ENCODE data around the gene DMRTB1. TPM values are rescaled to one million over a fixed set of nuclear protein-coding genes. Genes with fewer than 3 reads are reported as not detected.

DMRTB1 gene
- total RNA-seq, 1 experiment from 2014 or later, result not detected

DNA sequence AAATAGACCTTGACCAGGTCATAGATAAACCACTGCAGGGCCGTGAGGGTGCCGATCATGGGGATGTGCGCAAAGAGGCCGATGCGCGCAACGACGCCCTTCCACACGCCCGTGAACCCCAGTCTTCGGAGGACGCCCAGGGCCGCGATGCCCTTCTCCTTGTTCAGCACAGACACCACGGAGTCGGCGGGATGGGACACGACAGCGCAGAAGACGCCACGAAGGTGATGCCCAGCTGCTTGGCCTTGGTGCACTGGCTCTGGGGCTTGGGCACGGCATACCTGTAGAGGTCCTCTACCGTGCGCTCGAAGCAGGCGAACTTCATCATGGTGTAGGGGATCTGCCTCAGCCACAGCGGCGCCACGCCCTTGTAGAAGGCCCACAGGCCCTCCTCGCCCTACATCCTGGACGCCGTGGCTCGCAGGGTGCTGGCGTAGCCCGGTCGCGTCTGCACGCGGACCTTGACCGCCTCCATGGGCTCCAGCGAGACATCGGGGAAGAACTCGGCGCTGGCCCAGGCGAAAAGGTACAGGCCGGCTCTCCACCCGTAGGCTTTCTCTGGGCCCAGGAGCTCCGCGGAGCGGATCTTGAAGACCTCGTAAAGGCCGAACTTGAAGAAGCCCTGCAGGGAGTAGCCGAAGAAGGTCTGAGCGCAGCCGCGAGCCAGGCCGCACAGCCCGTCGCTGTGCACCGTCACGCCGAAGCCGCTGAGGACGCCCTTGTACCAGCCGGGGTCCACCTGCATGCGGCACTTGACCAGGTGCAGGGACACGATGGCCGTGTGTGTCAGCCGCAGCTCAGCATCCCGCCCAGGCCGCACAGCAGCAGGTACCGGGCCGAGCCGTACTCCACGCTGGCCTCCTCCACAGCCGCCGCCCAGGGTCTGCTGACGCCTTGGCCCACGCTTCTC, 20.5 kb upstream of the DMRTB1 start:
- Mint-ChIP-seq H3K27ac (ENCODE audit: unreplicated experiment) (no peak overlapping the region), H3K27me3 (ENCODE audit: unreplicated experiment) (peaks cover 18% of the 10 kb centered on the region), H3K9me3 (ENCODE audit: low read depth, unreplicated experiment) (no peaks in the 10 kb centered on the region), H3K36me3 (ENCODE audit: insufficient read depth, unreplicated experiment) (no peaks in the 10 kb centered on the region), H3K4me1 (ENCODE audit: low read depth, unreplicated experiment) (peaks cover 8% of the 10 kb centered on the region), H3K4me3 (ENCODE audit: low read depth, unreplicated experiment) (no peak overlapping the region)
- intact Hi-C loops (cut with micrococcal nuclease; ENCODE audit: unreplicated experiment), result no loop called here
- CTCF ChIA-PET, result interaction anchor here (1.1 kb wide), 1 partner anchor 9 kb away, joined by 3 read pairs; no protein-coding TSS in a partner anchor
- BruUV-seq (replicated peaks), result no TSS peak
- no peak for DNase-seq
- TF ChIP-seq, protein P1, sequence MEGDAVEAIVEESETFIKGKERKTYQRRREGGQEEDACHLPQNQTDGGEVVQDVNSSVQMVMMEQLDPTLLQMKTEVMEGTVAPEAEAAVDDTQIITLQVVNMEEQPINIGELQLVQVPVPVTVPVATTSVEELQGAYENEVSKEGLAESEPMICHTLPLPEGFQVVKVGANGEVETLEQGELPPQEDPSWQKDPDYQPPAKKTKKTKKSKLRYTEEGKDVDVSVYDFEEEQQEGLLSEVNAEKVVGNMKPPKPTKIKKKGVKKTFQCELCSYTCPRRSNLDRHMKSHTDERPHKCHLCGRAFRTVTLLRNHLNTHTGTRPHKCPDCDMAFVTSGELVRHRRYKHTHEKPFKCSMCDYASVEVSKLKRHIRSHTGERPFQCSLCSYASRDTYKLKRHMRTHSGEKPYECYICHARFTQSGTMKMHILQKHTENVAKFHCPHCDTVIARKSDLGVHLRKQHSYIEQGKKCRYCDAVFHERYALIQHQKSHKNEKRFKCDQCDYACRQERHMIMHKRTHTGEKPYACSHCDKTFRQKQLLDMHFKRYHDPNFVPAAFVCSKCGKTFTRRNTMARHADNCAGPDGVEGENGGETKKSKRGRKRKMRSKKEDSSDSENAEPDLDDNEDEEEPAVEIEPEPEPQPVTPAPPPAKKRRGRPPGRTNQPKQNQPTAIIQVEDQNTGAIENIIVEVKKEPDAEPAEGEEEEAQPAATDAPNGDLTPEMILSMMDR (IDR thresholded peaks at IDR 0.05; ENCODE audit: unreplicated experiment), result no peak

DNA sequence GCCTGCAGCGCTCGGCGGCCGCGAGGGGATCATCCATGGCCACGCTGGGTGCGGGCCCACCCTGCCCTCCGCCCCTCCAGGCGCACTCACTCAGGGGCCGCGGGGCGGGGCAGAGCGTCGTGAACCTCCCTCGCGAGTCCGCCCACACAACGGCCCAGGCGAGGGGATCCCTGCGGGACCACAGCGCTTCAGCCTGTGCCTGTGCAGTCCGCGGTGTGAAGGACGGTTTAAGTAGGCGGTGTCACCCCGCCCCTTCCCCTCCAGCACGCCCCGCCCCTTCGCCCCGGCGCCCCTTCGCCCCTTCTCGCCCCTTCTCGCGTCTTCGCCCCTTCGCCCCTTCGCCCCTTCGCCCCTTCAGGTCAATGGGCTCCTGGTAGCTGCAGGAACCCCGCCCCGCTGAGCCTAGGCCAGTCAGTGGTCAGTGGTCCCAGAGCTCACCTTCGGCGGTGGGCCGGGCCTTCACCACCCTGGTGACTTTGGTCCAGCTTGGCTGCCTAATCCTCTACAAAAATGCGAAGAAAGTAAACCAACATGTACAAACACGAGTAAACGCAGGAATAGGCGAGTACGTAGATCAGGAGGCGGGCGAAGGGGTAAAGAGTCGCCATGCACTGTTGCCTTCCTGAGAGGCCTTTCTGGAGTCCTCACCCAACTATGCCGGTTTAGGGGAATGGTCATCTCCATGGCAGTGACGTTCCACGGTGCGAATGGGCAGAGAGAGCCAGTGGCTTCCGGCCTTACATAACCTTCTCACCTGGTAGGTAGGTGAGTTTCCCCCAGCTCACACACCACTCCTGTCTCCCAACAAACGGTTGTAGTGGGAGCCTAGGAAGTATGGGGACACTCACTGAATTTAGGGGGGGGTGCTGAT, 19.6 kb upstream of the DMRTB1 start:
- Mint-ChIP-seq H3K9me3 (ENCODE audit: low read depth, unreplicated experiment) (no peaks in the 10 kb centered on the region), H3K36me3 (ENCODE audit: insufficient read depth, unreplicated experiment) (no peaks in the 10 kb centered on the region), H3K27ac (ENCODE audit: unreplicated experiment) (no peak overlapping the region), H3K27me3 (ENCODE audit: unreplicated experiment) (peaks cover 9% of the 10 kb centered on the region), H3K4me1 (ENCODE audit: low read depth, unreplicated experiment) (peaks cover 8% of the 10 kb centered on the region), H3K4me3 (ENCODE audit: low read depth, unreplicated experiment) (no peak overlapping the region)
- no peak for DNase-seq
- BruUV-seq (replicated peaks), result no TSS peak
- TF ChIP-seq, protein P1 (IDR thresholded peaks at IDR 0.05; ENCODE audit: unreplicated experiment), result no peak
- CTCF ChIA-PET, result interaction anchor here (1.1 kb wide), 1 partner anchor 8 kb away, joined by 3 read pairs; no protein-coding TSS in a partner anchor
- intact Hi-C loops (cut with micrococcal nuclease; ENCODE audit: unreplicated experiment), result loop anchor here (10.0 kb wide), 1 partner anchor 315 kb away; no protein-coding TSS in a partner anchor

DNA sequence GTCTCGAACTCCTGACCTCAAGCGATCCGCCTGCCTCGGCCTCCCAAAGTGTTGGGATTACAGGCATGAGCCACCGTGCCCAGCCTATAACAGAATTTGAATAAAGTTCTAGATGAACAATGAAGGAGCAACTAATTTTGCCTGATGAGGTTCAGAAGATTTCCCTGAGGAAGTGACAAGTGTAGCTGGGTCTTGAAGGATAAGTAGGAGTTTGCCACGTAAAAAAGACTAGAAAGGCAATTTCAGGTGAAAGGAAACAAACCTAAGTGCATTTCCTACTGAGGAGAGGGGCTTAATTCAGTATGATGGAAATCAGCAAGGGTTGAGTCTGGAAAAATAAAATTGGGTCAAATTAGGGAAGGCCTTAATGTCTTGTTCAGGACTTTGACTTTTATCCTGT, 18.6 kb upstream of the DMRTB1 start:
- CTCF ChIA-PET, result no interaction called here
- H3K36me3 Mint-ChIP-seq (ENCODE audit: insufficient read depth, unreplicated experiment), result no peaks in the 10 kb centered on the region
- BruUV-seq (replicated peaks), result no TSS peak
- TF ChIP-seq, protein P1 (IDR thresholded peaks at IDR 0.05; ENCODE audit: unreplicated experiment), result no peak
- no peak overlapping the region for H3K4me3 Mint-ChIP-seq (ENCODE audit: low read depth, unreplicated experiment)
- H3K4me1 Mint-ChIP-seq (ENCODE audit: low read depth, unreplicated experiment), result peaks cover 8% of the 10 kb centered on the region
- no peak overlapping the region for H3K27ac Mint-ChIP-seq (ENCODE audit: unreplicated experiment)
- H3K27me3 Mint-ChIP-seq (ENCODE audit: unreplicated experiment), result peaks cover under 1% of the 10 kb centered on the region
- H3K9me3 Mint-ChIP-seq (ENCODE audit: low read depth, unreplicated experiment), result no peaks in the 10 kb centered on the region
- no peak for DNase-seq
- intact Hi-C loops (cut with micrococcal nuclease; ENCODE audit: unreplicated experiment), result loop anchor here (10.0 kb wide), 1 partner anchor 314 kb away; no protein-coding TSS in a partner anchor

DNA sequence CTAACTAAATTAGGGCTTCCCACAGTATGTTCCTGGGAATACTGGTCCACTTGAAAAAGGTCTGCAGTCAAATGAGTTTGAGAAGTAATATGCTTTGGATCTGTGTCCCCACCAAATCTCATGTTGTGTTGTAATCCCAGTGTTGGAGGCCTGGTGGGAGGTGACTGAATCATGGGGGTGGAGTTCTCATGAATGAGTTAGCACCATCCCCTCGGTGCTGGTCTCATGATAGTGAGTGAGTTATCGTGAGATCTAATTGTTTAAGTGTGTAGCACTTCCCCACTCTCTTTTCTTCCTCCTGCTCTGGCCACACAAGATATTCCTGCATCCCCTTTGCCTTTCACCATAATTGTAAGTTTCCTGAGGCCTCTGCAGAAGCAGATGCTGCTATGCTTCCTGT, 16.9 kb upstream of the DMRTB1 start:
- DNase-seq, result no peak
- Mint-ChIP-seq H3K4me1 (ENCODE audit: low read depth, unreplicated experiment) (peaks cover 7% of the 10 kb centered on the region), H3K27me3 (ENCODE audit: unreplicated experiment) (peaks cover 17% of the 10 kb centered on the region), H3K4me3 (ENCODE audit: low read depth, unreplicated experiment) (no peak overlapping the region), H3K27ac (ENCODE audit: unreplicated experiment) (no peak overlapping the region), H3K9me3 (ENCODE audit: low read depth, unreplicated experiment) (no peaks in the 10 kb centered on the region), H3K36me3 (ENCODE audit: insufficient read depth, unreplicated experiment) (no peaks in the 10 kb centered on the region)
- CTCF ChIA-PET, result no interaction called here
- intact Hi-C loops (cut with micrococcal nuclease; ENCODE audit: unreplicated experiment), result loop anchor here (10.0 kb wide), 1 partner anchor 313 kb away; no protein-coding TSS in a partner anchor
- TF ChIP-seq, protein P1 (IDR thresholded peaks at IDR 0.05; ENCODE audit: unreplicated experiment), result no peak
- no TSS peak for BruUV-seq (replicated peaks)

All from Calu3 (cell line).